Measurements from ENCODE around the gene NIP7.
"Not testable (repeated sequence)": the region's sequence is repeated elsewhere in the genome, so short reads cannot be mapped to it uniquely, and the experiment has no call there.

The NIP7 gene

GRCh38 chr16:69349536-69349935, 10.0 kb downstream of the NIP7 start:
- Histone ChIP-seq H3K4me2 (ENCODE audit: low read length) (no peak overlapping the region), H3K9me2 (replicated peaks; ENCODE audit: control insufficient read depth, low read length) (no peaks in the 10 kb centered on the region), H3K27ac (ENCODE audit: low read depth, low read length) (no peak overlapping the region), H3F3A (ENCODE audit: control insufficient read depth, insufficient read depth) (peaks cover 18% of the 10 kb centered on the region), H3K27me3 (ENCODE audit: control insufficient read depth, low read length) (no peaks in the 10 kb centered on the region), H3K9me3 (ENCODE audit: control insufficient read depth, insufficient read depth, low read length) (no peaks in the 10 kb centered on the region), H3K4me3 (ENCODE audit: low read length) (no peak overlapping the region), H4K20me1 (ENCODE audit: control insufficient read depth, insufficient read depth, low read depth, low read length) (no peaks in the 10 kb centered on the region; the same call in 1 of the 2 replicates), H3K79me2 (ENCODE audit: control insufficient read depth, low read length) (no peaks in the 10 kb centered on the region), H3K36me3 (ENCODE audit: control insufficient read depth, low read length) (peaks cover 37% of the 10 kb centered on the region), H3K4me1 (ENCODE audit: control insufficient read depth, low read length) (peaks cover 14% of the 10 kb centered on the region)
- TF ChIP-seq EZH2phosphoT487 (IDR thresholded peaks at IDR 0.05; ENCODE audit: borderline replicate concordance, low read length) = no peak
- no peak for TF ChIP-seq CTCF (IDR thresholded peaks at IDR 0.05; ENCODE audit: low read depth, low read length, poor library complexity, severe bottlenecking)

GRCh38 chr16:69350536-69351133, 11.1 kb downstream of the NIP7 start:
- Histone ChIP-seq H3K79me2 (ENCODE audit: control insufficient read depth, low read length) (no peaks in the 10 kb centered on the region), H3K4me3 (ENCODE audit: low read length) (no peak overlapping the region), H3K4me1 (ENCODE audit: control insufficient read depth, low read length) (peaks cover 8% of the 10 kb centered on the region), H3K27me3 (ENCODE audit: control insufficient read depth, low read length) (no peaks in the 10 kb centered on the region), H3K36me3 (ENCODE audit: control insufficient read depth, low read length) (peaks cover 40% of the 10 kb centered on the region), H3K9me2 (replicated peaks; ENCODE audit: control insufficient read depth, low read length) (no peaks in the 10 kb centered on the region), H3K4me2 (ENCODE audit: low read length) (no peak overlapping the region), H4K20me1 (ENCODE audit: control insufficient read depth, insufficient read depth, low read depth, low read length) (no peaks in the 10 kb centered on the region; the same call in 1 of the 2 replicates), H3K27ac (ENCODE audit: low read depth, low read length) (no peak overlapping the region), H3K9me3 (ENCODE audit: control insufficient read depth, insufficient read depth, low read length) (no peaks in the 10 kb centered on the region), H3F3A (ENCODE audit: control insufficient read depth, insufficient read depth) (peaks cover 16% of the 10 kb centered on the region)
- TF ChIP-seq EZH2phosphoT487 (IDR thresholded peaks at IDR 0.05; ENCODE audit: borderline replicate concordance, low read length) = no peak
- TF ChIP-seq CTCF (IDR thresholded peaks at IDR 0.05; ENCODE audit: low read depth, low read length, poor library complexity, severe bottlenecking) = no peak

GRCh38 chr16:69351309-69352027, 11.9 kb downstream of the NIP7 start, which contains the start of gene TMED6:
Gene TMED6 (minus strand): TSS chr16:69351786. CDS start chr16:69351753, 33 bp downstream.
- Histone ChIP-seq H3K9me3 (ENCODE audit: control insufficient read depth, insufficient read depth, low read length) (no peaks in the 10 kb centered on the region), H3K36me3 (ENCODE audit: control insufficient read depth, low read length) (peaks cover 40% of the 10 kb centered on the region), H3F3A (ENCODE audit: control insufficient read depth, insufficient read depth) (peaks cover 9% of the 10 kb centered on the region), H3K27ac (ENCODE audit: low read depth, low read length) (no peak within 1 kb of the TSS), H3K4me3 (ENCODE audit: low read length) (no peak within 1 kb of the TSS), H3K4me1 (ENCODE audit: control insufficient read depth, low read length) (peaks cover under 1% of the 10 kb centered on the region; the same call in 1 of the 2 replicates), H3K27me3 (ENCODE audit: control insufficient read depth, low read length) (no peaks in the 10 kb centered on the region), H4K20me1 (ENCODE audit: control insufficient read depth, insufficient read depth, low read depth, low read length) (no peaks in the 10 kb centered on the region), H3K79me2 (ENCODE audit: control insufficient read depth, low read length) (no peaks in the 10 kb centered on the region), H3K9me2 (replicated peaks; ENCODE audit: control insufficient read depth, low read length) (no peaks in the 10 kb centered on the region), H3K4me2 (ENCODE audit: low read length) (no peak within 1 kb of the TSS)
- TF ChIP-seq CTCF (IDR thresholded peaks at IDR 0.05; ENCODE audit: low read depth, low read length, poor library complexity, severe bottlenecking) (no peak), EZH2phosphoT487 (IDR thresholded peaks at IDR 0.05; ENCODE audit: borderline replicate concordance, low read length) (no peak)

GRCh38 chr16:69360070-69360469, 20.5 kb downstream of the NIP7 start:
- not testable (repeated sequence) for H3K4me2 ChIP-seq (ENCODE audit: low read length); H3K27ac ChIP-seq (ENCODE audit: low read depth, low read length); H4K20me1 ChIP-seq (ENCODE audit: control insufficient read depth, insufficient read depth, low read depth, low read length); H3K9me3 ChIP-seq (ENCODE audit: control insufficient read depth, insufficient read depth, low read length); H3K9me2 ChIP-seq (replicated peaks; ENCODE audit: control insufficient read depth, low read length); H3K4me3 ChIP-seq (ENCODE audit: low read length); H3K27me3 ChIP-seq (ENCODE audit: control insufficient read depth, low read length)
- Histone ChIP-seq H3K79me2 (ENCODE audit: control insufficient read depth, low read length) (peaks cover 13% of the 10 kb centered on the region), H3F3A (ENCODE audit: control insufficient read depth, insufficient read depth) (peaks cover 13% of the 10 kb centered on the region), H3K4me1 (ENCODE audit: control insufficient read depth, low read length) (peaks cover 59% of the 10 kb centered on the region), H3K36me3 (ENCODE audit: control insufficient read depth, low read length) (peaks cover 66% of the 10 kb centered on the region)

Data from DOHH2 (cell line).